Astrocyte (in vitro differentiated cells and primary cell): ENCODE measurements around the gene DCLRE1C. TPM values are rescaled to one million over a fixed set of nuclear protein-coding genes. Genes with fewer than 3 reads are reported as not detected.

Source experiments
- DNase-seq: peaks from one replicate; pipeline ENCODE4 v3.0.0-alpha.2; 2010; ENCODE audit warnings: low read depth
- FAIRE-seq: peaks from 2 replicates; lab custom pipeline; 2011; peaks lifted over from hg19 to GRCh38; lab: Jason Lieb, UNC
- H2AFZ ChIP-seq: 2 replicates; pipeline ENCODE4 v1.6.0; 2012; ENCODE audit warnings: low read depth, low read length, inconsistent platforms
- H3K27ac ChIP-seq: 2 replicates; pipeline ENCODE4 v1.5.1; 2011; ENCODE audit warnings: low read depth, low read length, inconsistent platforms
- H3K27me3 ChIP-seq: 2 replicates; pipeline ENCODE4 v1.6.0; 2011; ENCODE audit warnings: low read length, inconsistent platforms; ENCODE audit not compliant: insufficient read depth
- H3K36me3 ChIP-seq: 2 replicates; pipeline ENCODE4 v1.5.1; 2011; ENCODE audit warnings: low read length, inconsistent platforms; ENCODE audit not compliant: insufficient read depth
- H3K4me1 ChIP-seq: 2 replicates; pipeline ENCODE4 v1.5.1; 2011; ENCODE audit warnings: low read length, inconsistent platforms; ENCODE audit not compliant: insufficient read depth
- H3K4me2 ChIP-seq: 2 replicates; pipeline ENCODE4 v1.6.0; 2012; ENCODE audit warnings: low read length, inconsistent platforms
- H3K4me3 ChIP-seq: 2 replicates; pipeline ENCODE4 v1.5.1; 2011; ENCODE audit warnings: low read depth, mild to moderate bottlenecking, low read length, inconsistent platforms; ENCODE audit not compliant: insufficient read depth
- H3K79me2 ChIP-seq: 2 replicates; pipeline ENCODE4 v1.6.0; 2012; ENCODE audit warnings: mild to moderate bottlenecking, low read length, inconsistent platforms; ENCODE audit not compliant: insufficient read depth
- H3K9ac ChIP-seq: 2 replicates; pipeline ENCODE4 v1.6.0; 2012; ENCODE audit warnings: mild to moderate bottlenecking, low read length, inconsistent platforms
- H3K9me3 ChIP-seq: 2 replicates; pipeline ENCODE4 v1.5.1; 2012; ENCODE audit warnings: low read depth, mild to moderate bottlenecking, low read length, inconsistent platforms; ENCODE audit not compliant: insufficient read depth
- H4K20me1 ChIP-seq: 2 replicates; pipeline ENCODE4 v1.6.0; 2012; ENCODE audit warnings: low read length, inconsistent platforms; ENCODE audit not compliant: insufficient read depth
- H3K27ac Mint-ChIP-seq: one replicate; pipeline ENCODE4 v1.8.0; 2021; ENCODE audit warnings: mild to moderate bottlenecking, mixed read lengths; ENCODE audit not compliant: unreplicated experiment
- H3K27me3 Mint-ChIP-seq: one replicate; pipeline ENCODE4 v1.8.0; 2021; ENCODE audit warnings: low read depth, mixed read lengths; ENCODE audit not compliant: unreplicated experiment
- H3K36me3 Mint-ChIP-seq: one replicate; pipeline ENCODE4 v1.8.0; 2021; ENCODE audit warnings: low read depth, mixed read lengths; ENCODE audit not compliant: unreplicated experiment
- H3K4me1 Mint-ChIP-seq: one replicate; pipeline ENCODE4 v1.8.0; 2021; ENCODE audit warnings: low read depth, mixed read lengths; ENCODE audit not compliant: unreplicated experiment
- H3K4me3 Mint-ChIP-seq: one replicate; pipeline ENCODE4 v1.8.0; 2021; ENCODE audit warnings: mild to moderate bottlenecking, moderate library complexity, mixed read lengths; ENCODE audit not compliant: unreplicated experiment
- H3K9me3 Mint-ChIP-seq: one replicate; pipeline ENCODE4 v1.8.0; 2021; ENCODE audit warnings: mild to moderate bottlenecking, mixed read lengths; ENCODE audit not compliant: unreplicated experiment
- CTCF ChIP-seq: IDR thresholded peaks from 2 replicates; pipeline ENCODE4 v1.5.1; 2011; ENCODE audit warnings: low read depth, mild to moderate bottlenecking, inconsistent platforms, low read length, moderate library complexity; ENCODE audit not compliant: insufficient read depth
- EZH2 ChIP-seq: IDR thresholded peaks from 2 replicates; pipeline ENCODE4 v1.6.1; 2012; ENCODE audit warnings: mild to moderate bottlenecking, low read length, inconsistent platforms; ENCODE audit not compliant: insufficient read depth
- total RNA-seq: library from RNA; stranded (reverse); gene quantifications from 2 replicates; pipeline ENCODE4 v1.2.1, GENCODE V29; 2021

The DCLRE1C gene
- total RNA-seq, 1 donor from 2014 or later, result 10.1 TPM

GRCh38 chr10:14878266-14879123, 75.4 kb downstream of the DCLRE1C start, which contains the start of gene SUV39H2:
TSS of gene SUV39H2 (plus strand) at chr10:14878866. CDS start at chr10:14878889, 23 bp downstream.
- FAIRE-seq (no peak), DNase-seq (peak; percentile 78)
- Histone ChIP-seq H3K4me3 (peak within 1 kb of the TSS; percentile 81), H3K36me3 (no peaks in the 10 kb centered on the region), H3K9ac (peak within 1 kb of the TSS; percentile 93), H3K9me3 (no peaks in the 10 kb centered on the region), H3K27me3 (no peaks in the 10 kb centered on the region), H3K27ac (peak within 1 kb of the TSS; percentile 95), H3K79me2 (peaks cover 65% of the 10 kb centered on the region), H3K4me2 (peak within 1 kb of the TSS; percentile 90), H4K20me1 (peaks cover 17% of the 10 kb centered on the region), H3K4me1 (peaks cover 20% of the 10 kb centered on the region), H2AFZ (peak within 1 kb of the TSS; percentile 92)
- Mint-ChIP-seq H3K36me3 (no peaks in the 10 kb centered on the region), H3K4me3 (peak within 1 kb of the TSS; percentile 96), H3K27me3 (no peaks in the 10 kb centered on the region), H3K9me3 (no peaks in the 10 kb centered on the region), H3K27ac (peak within 1 kb of the TSS; percentile 90), H3K4me1 (peaks cover 14% of the 10 kb centered on the region)
- TF ChIP-seq CTCF (no peak), EZH2 (no peak)

- H3K27me3 ChIP-seq, result no peaks in the 10 kb centered on the region
- H3K4me1 ChIP-seq, result peaks cover 23% of the 10 kb centered on the region
- Mint-ChIP-seq H3K36me3 (no peaks in the 10 kb centered on the region), H3K27ac (peak overlapping the region; percentile 59), H3K4me3 (peak overlapping the region; percentile 96), H3K27me3 (no peaks in the 10 kb centered on the region), H3K9me3 (no peaks in the 10 kb centered on the region), H3K4me1 (peaks cover 19% of the 10 kb centered on the region)
- no peak for TF ChIP-seq CTCF
- TF ChIP-seq EZH2, result no peak
- peak overlapping the region; percentile 93 for H3K9ac ChIP-seq
- no peaks in the 10 kb centered on the region for H3K36me3 ChIP-seq
- peaks cover 52% of the 10 kb centered on the region for H3K79me2 ChIP-seq
- H3K4me2 ChIP-seq, result peak overlapping the region; percentile 90
- FAIRE-seq (no peak), DNase-seq (no peak)
- H2AFZ ChIP-seq, result no peak overlapping the region
- peak overlapping the region; percentile 81 for H3K4me3 ChIP-seq
- no peak overlapping the region for H3K27ac ChIP-seq
- no peaks in the 10 kb centered on the region for H3K9me3 ChIP-seq
- H4K20me1 ChIP-seq, result peaks cover 17% of the 10 kb centered on the region
Measured at GRCh38 chr10:14876764-14877163, 77.1 kb downstream of the DCLRE1C start.

DNA sequence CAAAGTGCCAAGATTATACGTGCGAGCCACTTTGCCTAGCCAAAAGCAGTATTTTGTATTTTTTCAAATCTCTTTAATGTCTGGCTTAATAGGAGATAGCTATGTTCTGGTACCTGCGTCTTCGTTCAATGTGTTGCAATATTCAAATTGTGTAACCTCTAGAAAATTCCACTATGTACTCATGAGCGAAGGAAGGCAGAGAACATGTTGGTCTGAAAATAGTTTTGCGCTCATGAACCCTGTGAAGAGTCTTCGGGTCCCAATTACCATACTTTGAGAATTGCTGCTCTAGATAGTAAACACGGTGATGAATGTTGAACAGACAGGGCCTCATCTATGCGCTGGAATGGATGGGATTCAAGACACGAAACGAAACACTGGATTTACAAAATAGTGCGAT, 78.0 kb downstream of the DCLRE1C start:
- Histone ChIP-seq H3K36me3 (no peaks in the 10 kb centered on the region), H3K4me2 (no peak overlapping the region), H3K4me3 (no peak overlapping the region), H3K9me3 (no peaks in the 10 kb centered on the region), H3K4me1 (peaks cover 23% of the 10 kb centered on the region), H2AFZ (no peak overlapping the region), H3K27me3 (no peaks in the 10 kb centered on the region), H3K27ac (no peak overlapping the region), H4K20me1 (peaks cover 17% of the 10 kb centered on the region), H3K9ac (no peak overlapping the region), H3K79me2 (peaks cover 44% of the 10 kb centered on the region)
- Mint-ChIP-seq H3K27me3 (no peaks in the 10 kb centered on the region), H3K4me1 (peaks cover 19% of the 10 kb centered on the region), H3K9me3 (no peaks in the 10 kb centered on the region), H3K27ac (no peak overlapping the region), H3K36me3 (no peaks in the 10 kb centered on the region), H3K4me3 (no peak overlapping the region)
- TF ChIP-seq EZH2 (no peak), CTCF (no peak)
- FAIRE-seq (no peak), DNase-seq (no peak)
